GM12878 (cell line): ENCODE results near the gene NEMF. TPM values are rescaled to one million over a fixed set of nuclear protein-coding genes. Genes with fewer than 3 reads are reported as not detected.

Experiments
- BCLAF1 ChIP-seq: fragments of 450-650 bp; IDR thresholded peaks from 2 replicates; pipeline ENCODE4 v1.6.1; 2017; ENCODE audit warnings: antibody characterized with exemption, mild to moderate bottlenecking, moderate library complexity
- CBX5 ChIP-seq: sonication (generic); IDR thresholded peaks from 2 replicates; pipeline ENCODE4 v1.6.1; 2016; ENCODE audit warnings: low read depth, moderate library complexity, mild to moderate bottlenecking, inconsistent platforms
- CREB1 ChIP-seq: IDR thresholded peaks from 2 replicates; pipeline ENCODE4 v1.6.1; 2012; ENCODE audit warnings: low read depth, mild to moderate bottlenecking, inconsistent platforms
- CTCF ChIP-seq, 3 experiments: IDR thresholded peaks in 2 of 3; conservative IDR thresholded peaks in 1 of 3; 2 replicates each; pipeline ENCODE4 v1.5.1; 2011; ENCODE audit warnings: low read depth in 3 of 3, low read length in 3 of 3, mild to moderate bottlenecking in 3 of 3, control low read depth in 2 of 3, moderate library complexity in 2 of 3, inconsistent platforms in 1 of 3, mixed read lengths in 1 of 3; ENCODE audit not compliant: control insufficient read depth in 2 of 3, insufficient read depth in 1 of 3; ENCODE audit errors: extremely low read depth in 1 of 3
- ESRRA ChIP-seq: IDR thresholded peaks from 2 replicates; pipeline ENCODE4 v1.6.1; 2012; ENCODE audit warnings: mild to moderate bottlenecking, low read length, improper control_type of control experiment
- GATAD2B ChIP-seq: fragments of 450-650 bp; conservative IDR thresholded peaks from 2 replicates; pipeline ENCODE4 v1.6.1; 2017; ENCODE audit warnings: low read depth, mild to moderate bottlenecking, moderate library complexity
- HCFC1 ChIP-seq: fragments of 150-350 bp; IDR thresholded peaks from 2 replicates; pipeline ENCODE4 v1.6.1; 2014; ENCODE audit warnings: low read length
- IKZF2 ChIP-seq, 2 experiments: fragments of 450-650 bp; IDR thresholded peaks; 2 replicates each; pipeline ENCODE4 v1.6.1; 2017; ENCODE audit warnings: mild to moderate bottlenecking in 2 of 2, moderate library complexity in 2 of 2
- JUNB ChIP-seq: IDR thresholded peaks from 2 replicates; pipeline ENCODE4 v1.6.1; 2016; ENCODE audit warnings: antibody characterized with exemption, mild to moderate bottlenecking
- KDM1A ChIP-seq: fragments of 200-600 bp; sonication (generic); IDR thresholded peaks from 2 replicates; pipeline ENCODE4 v1.6.1; 2016; ENCODE audit warnings: borderline replicate concordance
- MTA2 ChIP-seq: fragments of 450-650 bp; IDR thresholded peaks from 2 replicates; pipeline ENCODE4 v1.6.1; 2016; ENCODE audit warnings: low read depth, mild to moderate bottlenecking, moderate library complexity
- NRF1 ChIP-seq: conservative IDR thresholded peaks from 2 replicates; pipeline ENCODE4 v1.6.1; 2011; ENCODE audit warnings: mild to moderate bottlenecking, low read depth, low read length, improper control_type of control experiment
- RELB ChIP-seq: fragments of 450-650 bp; IDR thresholded peaks from 2 replicates; pipeline ENCODE4 v1.6.1; 2017; ENCODE audit warnings: low read depth, mild to moderate bottlenecking, moderate library complexity
- REST ChIP-seq: IDR thresholded peaks from 2 replicates; pipeline ENCODE4 v1.6.1; 2012; ENCODE audit warnings: mild to moderate bottlenecking, low read depth, low read length
- YY1 ChIP-seq: IDR thresholded peaks from 2 replicates; pipeline ENCODE4 v1.6.1; 2011; ENCODE audit warnings: low read depth, mild to moderate bottlenecking, low read length
- polyA plus RNA-seq, 11 experiments: library from polyadenylated mRNA; depleted of rRNA in 4 of 11; unstranded in 6 of 11; stranded (reverse) in 5 of 11; fragments of >200 nt; fragmentation: Nextera tagmentation in 4 of 11; fragmentation: Illumina TruSeq in 1 of 11; extraction: Ambion mirVana in 4 of 11; extraction: Trizol in 1 of 11; gene quantifications; 1 replicate in 1 of 11; 2 replicates in 10 of 11; pipeline versions ENCODE4 v1.2.1 to v1.2.3, GENCODE V29; 2011 to 2016; ENCODE audit warnings: inconsistent platforms in 2 of 11, missing spikeins in 2 of 11, low read depth in 1 of 11
- total RNA-seq, 4 experiments: library from RNA; depleted of rRNA in 3 of 4; stranded (reverse); fragments of >200 nt in 3 of 4; fragmentation: Illumina TruSeq in 1 of 4; extraction: Trizol in 1 of 4; gene quantifications; 2 replicates each; pipeline versions ENCODE4 v1.2.1 to v1.2.3, GENCODE V29; 2013 to 2021
- TF ChIP-seq, protein P1 (sequence below): fragments of 450-650 bp; IDR thresholded peaks from 2 replicates; pipeline ENCODE4 v1.6.1; 2018; ENCODE audit warnings: mild to moderate bottlenecking, low read depth, moderate library complexity; ENCODE audit not compliant: partially characterized antibody

The NEMF gene
- total and polyA plus RNA-seq, 10 of the 15 experiments (the other 5 are each of a cell fraction or from before 2014, with no cell fraction given), result 31.5 to 80.1 (median 61.1) TPM

GRCh38 chr14:49852301-49853157, at the start of gene NEMF (continued):
- TF ChIP-seq, protein P1, sequence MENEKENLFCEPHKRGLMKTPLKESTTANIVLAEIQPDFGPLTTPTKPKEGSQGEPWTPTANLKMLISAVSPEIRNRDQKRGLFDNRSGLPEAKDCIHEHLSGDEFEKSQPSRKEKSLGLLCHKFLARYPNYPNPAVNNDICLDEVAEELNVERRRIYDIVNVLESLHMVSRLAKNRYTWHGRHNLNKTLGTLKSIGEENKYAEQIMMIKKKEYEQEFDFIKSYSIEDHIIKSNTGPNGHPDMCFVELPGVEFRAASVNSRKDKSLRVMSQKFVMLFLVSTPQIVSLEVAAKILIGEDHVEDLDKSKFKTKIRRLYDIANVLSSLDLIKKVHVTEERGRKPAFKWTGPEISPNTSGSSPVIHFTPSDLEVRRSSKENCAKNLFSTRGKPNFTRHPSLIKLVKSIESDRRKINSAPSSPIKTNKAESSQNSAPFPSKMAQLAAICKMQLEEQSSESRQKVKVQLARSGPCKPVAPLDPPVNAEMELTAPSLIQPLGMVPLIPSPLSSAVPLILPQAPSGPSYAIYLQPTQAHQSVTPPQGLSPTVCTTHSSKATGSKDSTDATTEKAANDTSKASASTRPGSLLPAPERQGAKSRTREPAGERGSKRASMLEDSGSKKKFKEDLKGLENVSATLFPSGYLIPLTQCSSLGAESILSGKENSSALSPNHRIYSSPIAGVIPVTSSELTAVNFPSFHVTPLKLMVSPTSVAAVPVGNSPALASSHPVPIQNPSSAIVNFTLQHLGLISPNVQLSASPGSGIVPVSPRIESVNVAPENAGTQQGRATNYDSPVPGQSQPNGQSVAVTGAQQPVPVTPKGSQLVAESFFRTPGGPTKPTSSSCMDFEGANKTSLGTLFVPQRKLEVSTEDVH, result peak; percentile 52
- TF ChIP-seq BCLAF1 (no peak), YY1 (peak; percentile 57; the same call in 1 of the 2 replicates), RELB (peak; percentile 88), NRF1 (peak; percentile 42), KDM1A (no peak), HCFC1 (peak; percentile 55), IKZF2 (IDR thresholded peaks at IDR 0.05) (no peak), MTA2 (no peak; the same call in none of the 2 replicates), CREB1 (peak; percentile 35; the same call in 1 of the 2 replicates), CTCF (IDR thresholded peaks at IDR 0.05 in 2 of 3, conservative IDR thresholded peaks at IDR 0.05 in 1 of 3; ENCODE audit: control insufficient read depth in 2 of 3, extremely low read depth in 1 of 3, insufficient read depth in 1 of 3, low read depth in 3 of 3, low read length in 3 of 3) (peak; percentile 67 to 95 (median 81)), GATAD2B (peak; percentile 71; the same call in 1 of the 2 replicates), CBX5 (no peak), JUNB (no peak), ESRRA (0 out of 2 replicates have a peak, but pooled peaks have one; percentile 9), REST (no peak)
